Memory B cell (primary cell): Measurements from ENCODE around the gene RNF133.
"Not testable (repeated sequence)": the region's sequence is repeated elsewhere in the genome, so short reads cannot be mapped to it uniquely, and the experiment has no call there.

Experiments
- ATAC-seq: fragments of 150-1000 bp; cut with Tn5 transposase; 2 replicates; pipeline ENCODE4 v1.10.0; 2021; ENCODE audit warnings: low read depth, mild to moderate bottlenecking, moderate library complexity
- DNase-seq, 2 donors: peaks; one replicate each; pipeline ENCODE4 v3.0.0; 2022; ENCODE audit warnings: low spot score in 2 of 2
- H3K27ac Mint-ChIP-seq: one replicate; pipeline ENCODE4 v1.8.0; 2022; ENCODE audit warnings: mild to moderate bottlenecking, moderate library complexity, mixed read lengths
- H3K27me3 Mint-ChIP-seq: one replicate; pipeline ENCODE4 v1.8.0; 2022; ENCODE audit warnings: mixed read lengths
- H3K36me3 Mint-ChIP-seq: one replicate; pipeline ENCODE4 v1.8.0; 2022; ENCODE audit warnings: mild to moderate bottlenecking, mixed read lengths
- H3K4me1 Mint-ChIP-seq: one replicate; pipeline ENCODE4 v1.8.0; 2022; ENCODE audit warnings: mixed read lengths
- H3K4me3 Mint-ChIP-seq: one replicate; pipeline ENCODE4 v1.8.0; 2022; ENCODE audit warnings: mild to moderate bottlenecking, moderate library complexity, mixed read lengths
- H3K9me3 Mint-ChIP-seq: one replicate; pipeline ENCODE4 v1.8.0; 2022; ENCODE audit warnings: mixed read lengths

RNF133 gene

GRCh38 chr7:122709930-122710646 lies 11.2 kb upstream of the RNF133 start:
- Mint-ChIP-seq H3K4me1 (no peaks in the 10 kb centered on the region), H3K27me3 (no peaks in the 10 kb centered on the region), H3K4me3 (no peak overlapping the region), H3K9me3 (peaks cover 1% of the 10 kb centered on the region), H3K27ac (no peak overlapping the region), H3K36me3 (no peaks in the 10 kb centered on the region)
- DNase-seq: no peak
- no peak for ATAC-seq

DNA sequence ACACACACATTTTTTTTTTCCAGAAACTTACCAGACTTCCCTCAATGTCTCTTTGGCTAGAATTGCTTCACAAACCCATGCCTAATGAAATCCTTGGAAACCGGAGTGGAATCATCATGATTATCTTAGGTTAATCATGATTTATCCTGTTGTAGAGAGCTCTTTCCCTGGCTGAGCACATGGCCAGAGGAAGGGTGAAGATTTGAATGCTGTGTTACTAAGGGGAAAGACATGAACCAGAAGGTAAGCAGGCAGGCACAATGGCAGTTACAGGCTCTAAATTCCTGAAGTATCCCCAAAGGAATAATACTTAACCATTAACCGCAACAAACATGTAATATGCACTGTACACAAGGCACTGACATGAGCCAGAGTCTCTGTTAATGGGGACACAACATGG lies 7.9 kb upstream of the RNF133 start:
- DNase-seq: no peak
- no peak overlapping the region for H3K4me3 Mint-ChIP-seq
- H3K4me1 Mint-ChIP-seq: no peaks in the 10 kb centered on the region
- peaks cover 7% of the 10 kb centered on the region for H3K9me3 Mint-ChIP-seq
- ATAC-seq: no peak
- H3K27me3 Mint-ChIP-seq: no peaks in the 10 kb centered on the region
- no peaks in the 10 kb centered on the region for H3K36me3 Mint-ChIP-seq
- no peak overlapping the region for H3K27ac Mint-ChIP-seq

GRCh38 chr7:122702872-122703510 lies 4.1 kb upstream of the RNF133 start, which contains the start of gene RNF148:
Gene RNF148 (minus strand): TSS chr7:122702922. CDS start chr7:122702750, 172 bp downstream.
- no peaks in the 10 kb centered on the region for H3K4me1 Mint-ChIP-seq
- no peaks in the 10 kb centered on the region for H3K27me3 Mint-ChIP-seq
- H3K27ac Mint-ChIP-seq: no peak within 1 kb of the TSS
- H3K36me3 Mint-ChIP-seq: no peaks in the 10 kb centered on the region
- peaks cover 11% of the 10 kb centered on the region for H3K9me3 Mint-ChIP-seq
- ATAC-seq (no peak), DNase-seq (no peak)
- no peak within 1 kb of the TSS for H3K4me3 Mint-ChIP-seq

GRCh38 chr7:122695816-122696215 lies 3.1 kb downstream of the RNF133 start:
- Mint-ChIP-seq H3K27ac (no peak overlapping the region), H3K9me3 (peaks cover 15% of the 10 kb centered on the region), H3K36me3 (no peaks in the 10 kb centered on the region), H3K4me1 (no peaks in the 10 kb centered on the region), H3K4me3 (no peak overlapping the region), H3K27me3 (peaks cover 2% of the 10 kb centered on the region)
- no peak for DNase-seq
- no peak for ATAC-seq

DNA sequence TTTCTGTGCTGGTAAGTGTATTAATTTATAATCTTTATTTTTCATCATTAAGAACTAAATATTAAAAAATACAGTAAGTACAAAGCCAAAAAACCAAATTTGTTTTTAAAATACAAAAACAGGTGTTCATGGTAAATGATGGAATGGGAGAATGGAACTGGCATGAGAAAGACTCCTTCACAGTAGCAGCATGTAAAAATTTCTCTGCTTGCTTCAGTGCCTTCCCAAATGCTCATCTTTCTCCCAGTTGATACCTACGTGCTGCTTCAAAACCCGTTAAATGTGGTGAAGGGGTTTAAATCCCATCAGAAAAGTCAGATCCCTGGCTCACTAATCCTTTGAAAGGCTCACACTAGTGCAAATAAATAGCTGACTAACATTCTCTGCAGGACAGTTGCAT lies 4.2 kb downstream of the RNF133 start:
- ATAC-seq: no peak

GRCh38 chr7:122692769-122693309 lies 6.1 kb downstream of the RNF133 start:
- no peak for ATAC-seq
- Mint-ChIP-seq H3K36me3 (no peaks in the 10 kb centered on the region), H3K4me1 (no peaks in the 10 kb centered on the region), H3K27ac (no peak overlapping the region), H3K4me3 (no peak overlapping the region), H3K9me3 (peaks cover 10% of the 10 kb centered on the region), H3K27me3 (peaks cover 2% of the 10 kb centered on the region)
- no peak for DNase-seq

More for the DNA sequence above, 4.2 kb downstream of the RNF133 start:
- Mint-ChIP-seq H3K4me3 (no peak overlapping the region), H3K27me3 (peaks cover 2% of the 10 kb centered on the region), H3K36me3 (no peaks in the 10 kb centered on the region), H3K4me1 (no peaks in the 10 kb centered on the region), H3K27ac (no peak overlapping the region), H3K9me3 (peaks cover 12% of the 10 kb centered on the region)
- no peak for DNase-seq

DNA sequence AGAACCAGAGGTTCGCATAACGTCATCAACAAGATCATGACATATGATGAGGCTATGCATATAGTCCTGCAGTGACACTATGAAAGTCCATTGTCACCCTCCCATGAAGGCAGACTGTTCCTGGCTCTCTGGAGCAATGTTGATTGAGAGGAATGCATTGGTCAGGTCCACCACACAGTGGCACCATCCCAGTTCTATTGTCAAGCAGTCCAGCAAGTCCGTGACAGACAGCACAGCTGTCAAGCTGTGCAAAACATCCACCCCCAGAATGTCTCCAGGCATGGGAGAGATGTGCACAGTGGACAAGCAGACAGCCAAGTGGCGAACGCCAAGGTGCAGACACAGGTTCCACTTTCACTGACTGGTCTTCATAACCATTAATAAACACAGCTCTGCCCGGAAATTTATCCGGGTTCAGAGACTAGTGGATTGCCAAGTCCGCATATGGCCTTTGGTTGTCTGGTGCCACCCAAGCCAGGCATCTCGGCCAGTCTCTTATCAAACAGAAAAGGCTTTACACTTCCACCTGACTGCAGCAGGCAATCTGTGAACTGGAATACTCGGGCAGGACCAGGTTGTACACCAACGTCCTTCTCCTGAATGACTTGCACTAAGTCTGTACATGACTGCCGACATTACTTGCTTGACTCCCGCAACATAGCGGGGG lies 7.2 kb downstream of the RNF133 start:
- H3K4me1 Mint-ChIP-seq: no peaks in the 10 kb centered on the region
- no peaks in the 10 kb centered on the region for H3K36me3 Mint-ChIP-seq

GRCh38 chr7:122689346-122690109 lies 9.4 kb downstream of the RNF133 start:
- H3K4me1 Mint-ChIP-seq: no peaks in the 10 kb centered on the region
- ATAC-seq (no peak), DNase-seq (no peak)
- H3K36me3 Mint-ChIP-seq: no peaks in the 10 kb centered on the region
- no peak overlapping the region for H3K27ac Mint-ChIP-seq
- no peak overlapping the region for H3K4me3 Mint-ChIP-seq
- H3K27me3 Mint-ChIP-seq: peaks cover 2% of the 10 kb centered on the region
- H3K9me3 Mint-ChIP-seq: peaks cover 10% of the 10 kb centered on the region

More for the DNA sequence above, 7.2 kb downstream of the RNF133 start:
- no peak for ATAC-seq
- H3K4me3 Mint-ChIP-seq: no peak overlapping the region
- no peak overlapping the region for H3K27ac Mint-ChIP-seq
- H3K27me3 Mint-ChIP-seq: peaks cover 2% of the 10 kb centered on the region
- no peak for DNase-seq
- H3K9me3 Mint-ChIP-seq: peaks cover 10% of the 10 kb centered on the region

GRCh38 chr7:122688400-122688998 lies 10.4 kb downstream of the RNF133 start:
- Mint-ChIP-seq H3K27me3 (no peaks in the 10 kb centered on the region), H3K4me1 (no peaks in the 10 kb centered on the region), H3K27ac (no peak overlapping the region), H3K36me3 (no peaks in the 10 kb centered on the region), H3K4me3 (no peak overlapping the region), H3K9me3 (peaks cover 8% of the 10 kb centered on the region)
- DNase-seq (no peak), ATAC-seq (no peak)

- no peak for DNase-seq
- Mint-ChIP-seq H3K4me3 (no peak overlapping the region), H3K36me3 (no peaks in the 10 kb centered on the region), H3K9me3 (peaks cover 2% of the 10 kb centered on the region), H3K4me1 (no peaks in the 10 kb centered on the region), H3K27ac (no peak overlapping the region), H3K27me3 (no peaks in the 10 kb centered on the region)
- ATAC-seq: no peak
These were observed 12.5 kb downstream of the RNF133 start for GRCh38 chr7:122686360-122686878.

GRCh38 chr7:122684504-122684903 lies 14.4 kb downstream of the RNF133 start:
- no peak overlapping the region for H3K4me3 Mint-ChIP-seq
- no peaks in the 10 kb centered on the region for H3K36me3 Mint-ChIP-seq
- H3K4me1 Mint-ChIP-seq: no peaks in the 10 kb centered on the region
- no peak for DNase-seq
- H3K9me3 Mint-ChIP-seq: peaks cover 2% of the 10 kb centered on the region
- no peaks in the 10 kb centered on the region for H3K27me3 Mint-ChIP-seq
- no peak overlapping the region for H3K27ac Mint-ChIP-seq
- ATAC-seq: no peak

GRCh38 chr7:122682815-122683550 lies 15.9 kb downstream of the RNF133 start:
- Mint-ChIP-seq H3K4me1 (no peaks in the 10 kb centered on the region), H3K4me3 (no peak overlapping the region)
- no peak for ATAC-seq

GRCh38 chr7:122681186-122681585 lies 17.7 kb downstream of the RNF133 start:
- H3K27me3 Mint-ChIP-seq, H3K36me3 Mint-ChIP-seq, H3K27ac Mint-ChIP-seq, H3K9me3 Mint-ChIP-seq, ATAC-seq, DNase-seq, H3K4me1 Mint-ChIP-seq, H3K4me3 Mint-ChIP-seq: not testable (repeated sequence)

More at GRCh38 chr7:122682815-122683550, 15.9 kb downstream of the RNF133 start:
- no peak for DNase-seq
- H3K36me3 Mint-ChIP-seq: no peaks in the 10 kb centered on the region
- H3K27me3 Mint-ChIP-seq: no peaks in the 10 kb centered on the region
- H3K27ac Mint-ChIP-seq: no peak overlapping the region
- H3K9me3 Mint-ChIP-seq: peaks cover 3% of the 10 kb centered on the region
